Measurements from ENCODE around the gene BAZ1A.

- TF ChIP-seq, protein P1, sequence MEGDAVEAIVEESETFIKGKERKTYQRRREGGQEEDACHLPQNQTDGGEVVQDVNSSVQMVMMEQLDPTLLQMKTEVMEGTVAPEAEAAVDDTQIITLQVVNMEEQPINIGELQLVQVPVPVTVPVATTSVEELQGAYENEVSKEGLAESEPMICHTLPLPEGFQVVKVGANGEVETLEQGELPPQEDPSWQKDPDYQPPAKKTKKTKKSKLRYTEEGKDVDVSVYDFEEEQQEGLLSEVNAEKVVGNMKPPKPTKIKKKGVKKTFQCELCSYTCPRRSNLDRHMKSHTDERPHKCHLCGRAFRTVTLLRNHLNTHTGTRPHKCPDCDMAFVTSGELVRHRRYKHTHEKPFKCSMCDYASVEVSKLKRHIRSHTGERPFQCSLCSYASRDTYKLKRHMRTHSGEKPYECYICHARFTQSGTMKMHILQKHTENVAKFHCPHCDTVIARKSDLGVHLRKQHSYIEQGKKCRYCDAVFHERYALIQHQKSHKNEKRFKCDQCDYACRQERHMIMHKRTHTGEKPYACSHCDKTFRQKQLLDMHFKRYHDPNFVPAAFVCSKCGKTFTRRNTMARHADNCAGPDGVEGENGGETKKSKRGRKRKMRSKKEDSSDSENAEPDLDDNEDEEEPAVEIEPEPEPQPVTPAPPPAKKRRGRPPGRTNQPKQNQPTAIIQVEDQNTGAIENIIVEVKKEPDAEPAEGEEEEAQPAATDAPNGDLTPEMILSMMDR (IDR thresholded peaks at IDR 0.05): no peak
- TF ChIP-seq, protein P2, sequence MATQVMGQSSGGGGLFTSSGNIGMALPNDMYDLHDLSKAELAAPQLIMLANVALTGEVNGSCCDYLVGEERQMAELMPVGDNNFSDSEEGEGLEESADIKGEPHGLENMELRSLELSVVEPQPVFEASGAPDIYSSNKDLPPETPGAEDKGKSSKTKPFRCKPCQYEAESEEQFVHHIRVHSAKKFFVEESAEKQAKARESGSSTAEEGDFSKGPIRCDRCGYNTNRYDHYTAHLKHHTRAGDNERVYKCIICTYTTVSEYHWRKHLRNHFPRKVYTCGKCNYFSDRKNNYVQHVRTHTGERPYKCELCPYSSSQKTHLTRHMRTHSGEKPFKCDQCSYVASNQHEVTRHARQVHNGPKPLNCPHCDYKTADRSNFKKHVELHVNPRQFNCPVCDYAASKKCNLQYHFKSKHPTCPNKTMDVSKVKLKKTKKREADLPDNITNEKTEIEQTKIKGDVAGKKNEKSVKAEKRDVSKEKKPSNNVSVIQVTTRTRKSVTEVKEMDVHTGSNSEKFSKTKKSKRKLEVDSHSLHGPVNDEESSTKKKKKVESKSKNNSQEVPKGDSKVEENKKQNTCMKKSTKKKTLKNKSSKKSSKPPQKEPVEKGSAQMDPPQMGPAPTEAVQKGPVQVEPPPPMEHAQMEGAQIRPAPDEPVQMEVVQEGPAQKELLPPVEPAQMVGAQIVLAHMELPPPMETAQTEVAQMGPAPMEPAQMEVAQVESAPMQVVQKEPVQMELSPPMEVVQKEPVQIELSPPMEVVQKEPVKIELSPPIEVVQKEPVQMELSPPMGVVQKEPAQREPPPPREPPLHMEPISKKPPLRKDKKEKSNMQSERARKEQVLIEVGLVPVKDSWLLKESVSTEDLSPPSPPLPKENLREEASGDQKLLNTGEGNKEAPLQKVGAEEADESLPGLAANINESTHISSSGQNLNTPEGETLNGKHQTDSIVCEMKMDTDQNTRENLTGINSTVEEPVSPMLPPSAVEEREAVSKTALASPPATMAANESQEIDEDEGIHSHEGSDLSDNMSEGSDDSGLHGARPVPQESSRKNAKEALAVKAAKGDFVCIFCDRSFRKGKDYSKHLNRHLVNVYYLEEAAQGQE (IDR thresholded peaks at IDR 0.05; ENCODE audit: insufficient read depth in 1 of 2, low read depth in 2 of 2, low read length in 1 of 2): no peak
- TF ChIP-seq POLR2AphosphoS5 (IDR thresholded peaks at IDR 0.05; ENCODE audit: low read depth, low read length): no peak
Observed at GRCh38 chr14:34711169-34711568, 164.0 kb downstream of the BAZ1A start.

Data from Panc1 (cell line).